HFFc6 (cell line): ENCODE data around the gene SLC6A3. TPM values are rescaled to one million over a fixed set of nuclear protein-coding genes. Genes with fewer than 3 reads are reported as not detected.

Experiments
- DNase-seq: peaks from one replicate; pipeline ENCODE4 v3.0.0-alpha.2; 2018
- H3K27ac Mint-ChIP-seq: 2 replicates; pipeline ENCODE4 v1.8.0; 2020; ENCODE audit warnings: mild to moderate bottlenecking, mixed read lengths
- H3K27me3 Mint-ChIP-seq: 2 replicates; pipeline ENCODE4 v1.8.0; 2021; ENCODE audit warnings: mild to moderate bottlenecking, moderate library complexity, mixed read lengths; ENCODE audit not compliant: insufficient read depth
- H3K36me3 Mint-ChIP-seq: 2 replicates; pipeline ENCODE4 v1.8.0; 2021; ENCODE audit warnings: low read depth, mixed read lengths
- H3K4me1 Mint-ChIP-seq: 2 replicates; pipeline ENCODE4 v1.8.0; 2020; ENCODE audit warnings: low read depth, mixed read lengths
- H3K4me3 Mint-ChIP-seq: 2 replicates; pipeline ENCODE4 v1.8.0; 2020; ENCODE audit warnings: mild to moderate bottlenecking, moderate library complexity, mixed read lengths
- H3K9me3 Mint-ChIP-seq: 2 replicates; pipeline ENCODE4 v1.8.0; 2020; ENCODE audit warnings: mild to moderate bottlenecking, mixed read lengths
- CTCF ChIP-seq: fragments of 200-600 bp; sonication (generic); IDR thresholded peaks from 2 replicates; pipeline ENCODE4 v1.5.0; 2021; ENCODE audit warnings: antibody characterized with exemption, mild to moderate bottlenecking
- total RNA-seq, 6 experiments: library from RNA; stranded (reverse); fragmentation: NEBNext Ultra II Directional; extraction: Animal tissue kit (Norgen Biotek cat#: 25700); gene quantifications; 2 replicates in 1 of 6; 3 replicates in 5 of 6; pipeline ENCODE4 v1.2.3, GENCODE V29; 2021

Gene SLC6A3
- total RNA-seq, 6 experiments from 2014 or later = not detected

GRCh38 chr5:1386274-1386717 lies 58.9 kb downstream of the SLC6A3 start:
- Mint-ChIP-seq H3K4me1 (peaks cover 11% of the 10 kb centered on the region; the same call in 1 of the 2 replicates), H3K36me3 (no peaks in the 10 kb centered on the region), H3K9me3 (no peaks in the 10 kb centered on the region; the same call in 1 of the 2 replicates), H3K27ac (peak overlapping the region; percentile 84), H3K4me3 (peak overlapping the region; percentile 91), H3K27me3 (peaks cover 29% of the 10 kb centered on the region)
- peak; percentile 0 for DNase-seq
- no peak for TF ChIP-seq CTCF

GRCh38 chr5:1385395-1386273 lies 59.6 kb downstream of the SLC6A3 start:
- Mint-ChIP-seq H3K9me3 (no peaks in the 10 kb centered on the region; the same call in 1 of the 2 replicates), H3K4me3 (peak overlapping the region; percentile 91), H3K27me3 (peaks cover 31% of the 10 kb centered on the region), H3K4me1 (peaks cover 11% of the 10 kb centered on the region; the same call in 1 of the 2 replicates), H3K36me3 (no peaks in the 10 kb centered on the region), H3K27ac (peak overlapping the region; percentile 84)
- DNase-seq = peak; percentile 32
- no peak for TF ChIP-seq CTCF

- Mint-ChIP-seq H3K27ac (no peak overlapping the region), H3K27me3 (peaks cover 36% of the 10 kb centered on the region), H3K4me3 (no peak overlapping the region), H3K9me3 (peaks cover 3% of the 10 kb centered on the region; the same call in 1 of the 2 replicates), H3K36me3 (no peaks in the 10 kb centered on the region), H3K4me1 (peaks cover 11% of the 10 kb centered on the region; the same call in 1 of the 2 replicates)
- TF ChIP-seq CTCF = no peak
- no peak for DNase-seq
Measured at GRCh38 chr5:1384521-1384920, 60.7 kb downstream of the SLC6A3 start.

- H3K4me1 Mint-ChIP-seq = peaks cover 11% of the 10 kb centered on the region; the same call in 1 of the 2 replicates
- H3K4me3 Mint-ChIP-seq = no peak overlapping the region
- peaks cover 3% of the 10 kb centered on the region; the same call in 1 of the 2 replicates for H3K9me3 Mint-ChIP-seq
- TF ChIP-seq CTCF = no peak
- H3K27me3 Mint-ChIP-seq = peaks cover 33% of the 10 kb centered on the region
- H3K27ac Mint-ChIP-seq = no peak overlapping the region
- no peaks in the 10 kb centered on the region for H3K36me3 Mint-ChIP-seq
- no peak for DNase-seq
Measured at GRCh38 chr5:1383886-1384401, 61.3 kb downstream of the SLC6A3 start.

GRCh38 chr5:1383344-1383743 lies 61.9 kb downstream of the SLC6A3 start:
- Mint-ChIP-seq H3K9me3 (0 out of 2 replicates have a peak, but pooled peaks cover 3% of the 10 kb centered on the region), H3K4me3 (no peak overlapping the region), H3K27me3 (peaks cover 30% of the 10 kb centered on the region), H3K27ac (no peak overlapping the region), H3K4me1 (peaks cover 11% of the 10 kb centered on the region; the same call in 1 of the 2 replicates), H3K36me3 (no peaks in the 10 kb centered on the region)
- no peak for DNase-seq
- no peak for TF ChIP-seq CTCF
